Retina (tissue), 1 donor: ENCODE measurements around the gene MN1.
"Not testable (repeated sequence)": the region's sequence is repeated elsewhere in the genome, so short reads cannot be mapped to it uniquely, and the experiment has no call there.

Experiments
- DNase-seq: peaks from one replicate; pipeline ENCODE4 v3.0.0-alpha.2; 2016

Gene MN1

GRCh38 chr22:27756212-27756660, 45.3 kb downstream of the MN1 start:
- no peak for DNase-seq

GRCh38 chr22:27755521-27756211, 45.9 kb downstream of the MN1 start:
- no peak for DNase-seq

- DNase-seq: no peak
Measured at GRCh38 chr22:27754888-27755480, 46.6 kb downstream of the MN1 start.

GRCh38 chr22:27754247-27754887, 47.2 kb downstream of the MN1 start:
- DNase-seq: no peak

GRCh38 chr22:27752771-27753170, 48.8 kb downstream of the MN1 start:
- no peak for DNase-seq

- no peak for DNase-seq
Measured at GRCh38 chr22:27752141-27752540, 49.4 kb downstream of the MN1 start.

- DNase-seq: no peak
Measured at GRCh38 chr22:27751277-27752070, 50.1 kb downstream of the MN1 start.

- no peak for DNase-seq
Measured at GRCh38 chr22:27750584-27751265, 50.8 kb downstream of the MN1 start.

GRCh38 chr22:27749597-27750225, 51.8 kb downstream of the MN1 start:
- peak; percentile 77 for DNase-seq

- no peak for DNase-seq
Measured at GRCh38 chr22:27748751-27749191, 52.8 kb downstream of the MN1 start.

GRCh38 chr22:27748349-27748748, 53.2 kb downstream of the MN1 start:
- no peak for DNase-seq

GRCh38 chr22:27747396-27748221, 53.9 kb downstream of the MN1 start:
- DNase-seq: no peak

GRCh38 chr22:27746918-27747317, 54.6 kb downstream of the MN1 start:
- DNase-seq: no peak

- no peak for DNase-seq
Measured at GRCh38 chr22:27745809-27746208, 55.7 kb downstream of the MN1 start.

- DNase-seq: no peak
Measured at GRCh38 chr22:27745154-27745553, 56.4 kb downstream of the MN1 start.

- DNase-seq: not testable (repeated sequence)
Measured at GRCh38 chr22:27744078-27744477, 57.5 kb downstream of the MN1 start.

GRCh38 chr22:27740202-27740748, 61.3 kb downstream of the MN1 start:
- DNase-seq: no peak

- no peak for DNase-seq
Measured at GRCh38 chr22:27737521-27737920, 64.0 kb downstream of the MN1 start.

GRCh38 chr22:27734066-27734465, 67.5 kb downstream of the MN1 start:
- no peak for DNase-seq

GRCh38 chr22:27732841-27733240, 68.7 kb downstream of the MN1 start:
- DNase-seq: no peak

- no peak for DNase-seq
Measured at GRCh38 chr22:27732391-27732790, 69.2 kb downstream of the MN1 start.
